ENCODE data around the gene NOD1.
A peak's percentile ranks its signal among the peaks of the same experiment; 100 is the strongest.
"Not testable (repeated sequence)": the region's sequence is repeated elsewhere in the genome, so short reads cannot be mapped to it uniquely, and the experiment has no call there.

NOD1 gene, protein sequence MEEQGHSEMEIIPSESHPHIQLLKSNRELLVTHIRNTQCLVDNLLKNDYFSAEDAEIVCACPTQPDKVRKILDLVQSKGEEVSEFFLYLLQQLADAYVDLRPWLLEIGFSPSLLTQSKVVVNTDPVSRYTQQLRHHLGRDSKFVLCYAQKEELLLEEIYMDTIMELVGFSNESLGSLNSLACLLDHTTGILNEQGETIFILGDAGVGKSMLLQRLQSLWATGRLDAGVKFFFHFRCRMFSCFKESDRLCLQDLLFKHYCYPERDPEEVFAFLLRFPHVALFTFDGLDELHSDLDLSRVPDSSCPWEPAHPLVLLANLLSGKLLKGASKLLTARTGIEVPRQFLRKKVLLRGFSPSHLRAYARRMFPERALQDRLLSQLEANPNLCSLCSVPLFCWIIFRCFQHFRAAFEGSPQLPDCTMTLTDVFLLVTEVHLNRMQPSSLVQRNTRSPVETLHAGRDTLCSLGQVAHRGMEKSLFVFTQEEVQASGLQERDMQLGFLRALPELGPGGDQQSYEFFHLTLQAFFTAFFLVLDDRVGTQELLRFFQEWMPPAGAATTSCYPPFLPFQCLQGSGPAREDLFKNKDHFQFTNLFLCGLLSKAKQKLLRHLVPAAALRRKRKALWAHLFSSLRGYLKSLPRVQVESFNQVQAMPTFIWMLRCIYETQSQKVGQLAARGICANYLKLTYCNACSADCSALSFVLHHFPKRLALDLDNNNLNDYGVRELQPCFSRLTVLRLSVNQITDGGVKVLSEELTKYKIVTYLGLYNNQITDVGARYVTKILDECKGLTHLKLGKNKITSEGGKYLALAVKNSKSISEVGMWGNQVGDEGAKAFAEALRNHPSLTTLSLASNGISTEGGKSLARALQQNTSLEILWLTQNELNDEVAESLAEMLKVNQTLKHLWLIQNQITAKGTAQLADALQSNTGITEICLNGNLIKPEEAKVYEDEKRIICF

GRCh38 chr7:30478349-30479201 is at the start of gene NOD1:
Gene NOD1, minus strand, starts transcription at chr7:30478784. Its CDS starts 21,863 bp downstream, at chr7:30456921.
- DNase-seq (ENCODE audit: low spot score): peak; percentile 72

DNA sequence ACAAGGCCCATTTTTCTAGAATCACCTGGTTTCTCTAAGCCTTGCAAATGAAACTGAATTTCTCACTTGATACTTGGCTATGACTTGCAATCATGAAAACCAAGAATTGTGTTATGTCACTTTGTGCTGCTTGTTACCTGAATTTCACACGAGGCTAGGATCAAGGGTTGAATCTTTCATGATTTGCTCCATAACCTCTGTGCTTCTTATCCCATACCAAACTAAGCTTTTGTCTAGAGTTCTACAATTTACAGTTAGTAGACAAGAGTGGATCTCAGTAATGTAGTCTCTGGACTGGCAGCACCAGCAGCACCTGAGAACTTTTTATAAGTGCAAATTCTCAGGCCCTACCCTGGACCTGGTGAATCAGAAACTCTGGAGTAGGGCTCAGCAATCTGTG is 48.7 kb upstream of the NOD1 start:
- DNase-seq (ENCODE audit: low spot score): not testable (repeated sequence)

GRCh38 chr7:30526163-30526562 is 47.6 kb upstream of the NOD1 start:
- no peak for DNase-seq (ENCODE audit: low spot score)

DNA sequence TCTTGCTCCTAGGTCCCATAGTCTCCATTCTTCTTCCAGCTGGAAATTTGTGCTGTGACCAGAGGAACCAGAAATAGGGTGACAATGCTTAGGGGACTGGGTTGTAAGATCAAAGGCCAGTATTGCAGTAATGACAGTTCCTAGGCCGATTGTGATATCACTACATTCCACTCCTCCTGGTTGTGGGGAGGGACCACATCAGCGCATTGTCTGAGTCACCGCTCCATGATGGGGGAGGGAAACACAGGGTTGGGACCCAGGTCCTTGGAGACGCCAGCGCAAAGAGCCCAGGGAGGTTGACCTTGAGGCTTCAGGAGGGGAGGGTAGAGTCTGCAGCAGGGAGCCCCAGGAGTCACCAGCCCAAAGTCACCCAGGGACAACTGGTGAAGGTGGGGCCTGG is 46.8 kb upstream of the NOD1 start:
- no peak for DNase-seq (ENCODE audit: low spot score)

DNA sequence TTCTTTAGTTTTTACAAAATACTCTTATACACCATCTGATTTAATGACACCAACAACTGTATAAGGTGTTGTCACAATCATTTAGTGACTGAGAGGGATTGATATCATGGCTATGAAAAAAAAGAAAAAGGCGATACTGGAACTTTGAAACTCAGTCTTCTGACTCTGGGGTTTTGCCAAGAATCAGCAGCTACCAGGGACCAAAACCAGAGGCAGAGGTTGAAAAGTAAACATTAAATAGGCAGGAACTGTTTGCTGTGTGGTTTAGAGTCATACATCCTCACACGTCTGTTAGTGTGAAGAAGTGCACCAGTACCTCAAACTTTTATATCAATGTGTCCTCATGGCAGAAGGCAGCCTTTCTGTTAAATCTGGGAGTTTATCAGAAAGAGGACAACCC is 46.0 kb upstream of the NOD1 start:
- DNase-seq (ENCODE audit: low spot score): no peak

- no peak for DNase-seq (ENCODE audit: low spot score)
Observed at GRCh38 chr7:30523466-30523865, 44.9 kb upstream of the NOD1 start.

DNA sequence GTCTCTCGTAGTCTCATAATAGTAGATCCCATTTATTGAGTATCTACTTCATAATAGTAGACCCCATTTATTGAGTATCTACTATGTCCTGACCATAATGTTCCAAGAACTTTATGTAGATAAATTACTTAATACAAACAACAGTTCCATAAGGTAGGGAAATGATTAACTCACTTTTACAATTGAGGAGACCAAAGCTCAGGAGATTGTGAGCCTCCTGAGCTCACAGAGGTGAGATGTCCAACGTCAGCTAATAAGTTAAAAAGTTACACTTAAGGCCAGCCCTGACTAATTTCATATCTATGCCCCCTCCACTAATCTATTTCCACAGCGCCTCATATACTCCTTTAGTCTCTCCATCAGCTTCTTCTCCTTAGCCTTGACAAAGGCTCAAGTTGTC is 43.6 kb upstream of the NOD1 start:
- DNase-seq (ENCODE audit: low spot score): no peak

DNA sequence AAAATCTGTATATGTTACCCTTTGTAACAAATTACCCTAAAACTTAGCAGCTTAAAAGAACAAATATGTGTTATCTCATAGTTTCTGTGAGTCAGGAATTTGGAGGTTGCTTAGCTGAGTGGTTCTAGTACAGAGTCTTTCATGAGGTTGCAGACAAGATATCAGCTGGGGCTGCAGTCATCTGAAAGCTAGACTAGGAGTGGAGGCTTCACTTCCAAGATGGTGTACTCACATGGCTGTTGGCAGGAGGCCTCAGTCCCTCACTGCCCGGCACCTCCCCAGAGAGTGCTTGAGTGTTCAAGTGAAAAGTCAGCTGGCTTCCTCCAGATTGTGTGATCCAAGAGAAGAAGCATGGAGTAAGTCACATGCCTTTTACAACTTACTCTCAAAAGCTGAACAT is 42.9 kb upstream of the NOD1 start:
- DNase-seq (ENCODE audit: low spot score): no peak

- no peak for DNase-seq (ENCODE audit: low spot score)
Observed at GRCh38 chr7:30519122-30519521, 40.5 kb upstream of the NOD1 start.

DNA sequence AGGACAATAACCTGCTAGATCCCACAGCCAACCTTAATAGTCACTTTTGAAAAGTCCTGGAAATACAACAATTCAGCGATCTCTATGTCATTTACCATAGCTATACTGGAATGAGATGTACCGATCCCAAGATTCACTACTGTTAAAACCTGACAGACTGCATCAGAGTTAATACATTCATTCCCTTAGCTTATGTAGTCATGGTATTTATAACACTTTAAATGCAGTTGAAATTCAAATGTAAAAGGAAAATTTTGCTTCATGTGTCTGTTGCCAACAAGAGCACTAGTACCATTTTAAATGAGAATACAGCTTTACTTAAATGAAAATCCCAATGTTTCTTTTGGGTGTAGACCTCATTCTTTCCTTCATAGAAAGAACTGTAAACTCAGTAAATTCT is 37.2 kb upstream of the NOD1 start:
- no peak for DNase-seq (ENCODE audit: low spot score)

- no peak for DNase-seq (ENCODE audit: low spot score)
Observed at GRCh38 chr7:30514776-30515175, 36.2 kb upstream of the NOD1 start.

GRCh38 chr7:30514177-30514576 is 35.6 kb upstream of the NOD1 start:
- DNase-seq (ENCODE audit: low spot score): no peak

GRCh38 chr7:30513762-30514161 is 35.2 kb upstream of the NOD1 start:
- DNase-seq (ENCODE audit: low spot score): no peak

DNA sequence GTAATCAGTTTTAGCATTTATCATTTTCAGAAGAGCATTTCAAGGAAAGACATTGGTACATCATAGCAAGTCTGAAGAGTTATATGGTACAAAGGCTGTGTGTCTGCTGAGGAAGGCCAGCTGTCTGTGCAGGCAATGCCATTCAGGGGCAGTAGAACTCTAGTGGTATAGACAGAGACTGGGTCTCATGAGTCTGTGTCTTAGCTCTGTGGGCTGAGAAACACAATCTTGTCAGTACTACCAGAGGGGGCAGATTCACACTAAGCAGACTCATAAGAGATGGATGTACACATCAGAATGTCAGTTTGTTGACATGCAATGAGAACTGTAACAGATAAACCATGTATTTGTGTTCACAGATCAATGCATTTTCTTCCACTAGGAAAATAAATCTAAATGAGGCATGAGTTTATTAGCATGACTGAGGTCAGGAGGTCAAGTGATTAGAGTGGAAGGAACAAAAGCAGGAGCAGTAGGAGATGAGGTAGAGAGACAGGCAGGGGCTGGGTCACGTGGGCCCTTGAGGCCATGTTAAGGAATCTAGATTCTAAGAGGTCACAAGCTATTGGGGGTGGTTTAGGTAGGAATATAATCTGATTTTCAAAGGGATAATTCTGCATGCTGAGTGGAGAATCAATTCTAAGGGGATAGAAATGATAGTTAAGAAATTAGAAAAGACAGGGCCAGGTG is 33.5 kb upstream of the NOD1 start:
- no peak for DNase-seq (ENCODE audit: low spot score)

- no peak for DNase-seq (ENCODE audit: low spot score)
Observed at GRCh38 chr7:30511494-30511893, 32.9 kb upstream of the NOD1 start.

GRCh38 chr7:30510124-30511075 is 31.8 kb upstream of the NOD1 start:
- peak; percentile 35 for DNase-seq (ENCODE audit: low spot score)

DNA sequence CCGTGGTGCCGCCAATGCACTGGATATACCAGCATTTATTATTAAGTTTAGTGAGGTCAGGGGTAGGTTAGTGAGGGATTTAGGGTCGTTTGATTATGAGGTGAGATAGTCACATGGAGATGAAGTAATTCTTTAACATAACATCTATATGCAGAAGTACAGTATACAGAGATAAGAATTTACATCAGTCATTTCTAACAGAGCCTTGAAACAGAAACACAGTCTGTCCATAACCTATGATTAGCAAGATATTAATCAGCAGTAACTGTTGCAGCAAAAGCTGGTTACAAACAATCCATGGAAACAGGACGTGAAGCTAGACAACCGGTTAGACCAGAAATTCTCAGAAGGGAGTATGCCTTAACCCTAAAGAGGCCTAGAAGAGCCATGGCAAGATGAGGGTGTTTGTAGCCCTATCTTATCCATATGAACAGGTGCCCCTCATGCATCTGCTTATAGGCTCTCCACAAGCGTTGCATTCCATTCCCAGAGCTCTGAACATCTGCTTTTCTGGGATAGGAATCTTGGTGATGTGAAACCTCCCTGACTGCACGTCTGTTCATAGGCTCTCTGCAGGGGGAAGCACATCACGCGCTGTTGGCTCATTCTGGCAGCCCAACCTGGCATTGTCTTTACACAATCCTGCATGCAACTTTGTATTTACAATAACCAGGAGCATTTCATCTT is 30.7 kb upstream of the NOD1 start:
- not testable (repeated sequence) for DNase-seq (ENCODE audit: low spot score)

DNA sequence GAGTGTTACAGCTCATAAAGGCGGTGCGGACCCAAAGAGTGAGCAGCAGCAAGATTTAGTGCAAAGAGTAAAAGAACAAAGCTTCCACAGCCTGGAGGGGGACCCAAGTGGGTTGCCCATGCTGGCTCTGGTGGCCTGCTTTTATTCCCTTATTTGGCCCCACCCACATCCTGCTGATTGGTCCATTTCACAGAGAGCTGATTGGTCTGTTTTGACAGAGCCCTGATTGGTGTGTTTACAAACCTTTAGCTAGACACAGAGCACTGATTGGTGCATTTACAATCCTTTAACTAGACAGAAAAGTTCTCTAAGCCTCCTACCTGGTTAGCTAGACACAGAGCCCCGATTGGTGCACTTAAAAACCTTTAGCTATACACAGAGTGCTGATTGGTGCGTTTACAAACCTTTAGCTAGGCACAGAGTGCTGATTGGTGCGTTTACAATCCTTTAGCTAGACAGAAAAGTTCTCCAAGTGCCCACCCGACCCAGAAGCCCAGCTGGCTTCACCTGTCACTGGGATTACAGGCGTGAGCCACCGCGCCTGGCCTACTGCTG is 28.8 kb upstream of the NOD1 start:
- not testable (repeated sequence) for DNase-seq (ENCODE audit: low spot score)

DNA sequence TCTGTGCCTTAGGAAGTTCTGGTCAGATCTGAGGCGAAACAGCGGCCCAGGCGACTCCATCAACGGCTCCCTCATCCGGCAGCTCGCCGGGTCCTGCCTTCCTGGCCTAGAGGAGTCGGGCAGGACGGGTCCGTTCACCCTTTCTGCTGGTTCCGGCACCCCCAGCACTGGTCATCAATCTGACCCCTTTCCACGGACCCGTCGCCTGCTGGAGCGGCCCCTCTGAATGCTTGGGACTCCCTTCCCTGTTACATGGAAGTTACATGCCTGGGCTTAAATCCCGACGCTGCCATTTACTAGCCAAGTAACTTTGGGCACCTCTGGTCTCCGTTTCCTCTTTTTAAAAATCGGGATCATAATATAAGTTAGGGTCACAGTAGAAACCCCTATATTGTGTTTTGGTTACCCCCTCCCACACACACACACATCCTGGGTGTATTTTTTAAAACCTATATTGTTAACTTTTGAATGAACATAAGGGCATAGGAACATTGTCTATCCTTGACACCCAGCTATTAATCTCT is 26.7 kb upstream of the NOD1 start:
- no peak for DNase-seq (ENCODE audit: low spot score)
